HepG2 (cell line): ENCODE data around the gene TIAM1.

ENCODE experiments used
- E2F1 ChIP-seq: sonication (generic); formaldehyde crosslinking; IDR thresholded peaks from 2 replicates; pipeline ENCODE4 v1.5.0; 2020; ENCODE audit warnings: missing genetic modification reagents
- EZH2 ChIP-seq: conservative IDR thresholded peaks from 2 replicates; pipeline ENCODE4 v1.6.1; 2012; ENCODE audit warnings: mild to moderate bottlenecking, low read depth, low read length, moderate library complexity
- PRDM10 ChIP-seq: sonication (generic); formaldehyde crosslinking; IDR thresholded peaks from 2 replicates; pipeline ENCODE4 v1.4.0; 2020; ENCODE audit warnings: low read depth, missing genetic modification reagents
- SRSF1 ChIP-seq: fragments of 200-400 bp; formaldehyde crosslinking; optimal IDR thresholded peaks from 2 replicates; pipeline ENCODE3; 2017; ENCODE audit warnings: mild to moderate bottlenecking, low read depth, low read length, moderate library complexity
- ZNF275 ChIP-seq: sonication (generic); formaldehyde crosslinking; IDR thresholded peaks from 2 replicates; pipeline ENCODE4 v1.8.0; 2022; ENCODE audit warnings: missing genetic modification reagents, mild to moderate bottlenecking, inconsistent platforms, borderline replicate concordance
- ZNF747 ChIP-seq: sonication (generic); formaldehyde crosslinking; IDR thresholded peaks from 2 replicates; pipeline ENCODE4 v1.8.1; 2023; ENCODE audit warnings: missing genetic modification reagents, mild to moderate bottlenecking, borderline replicate concordance

GRCh38 chr21:31136891-31137290, 207.2 kb downstream of the TIAM1 start:
- TF ChIP-seq ZNF275: no peak
- TF ChIP-seq ZNF747 (CRISPR knock-in tag): no peak
- TF ChIP-seq SRSF1: no peak
- TF ChIP-seq PRDM10 (CRISPR knock-in tag): no peak
- TF ChIP-seq EZH2: no peak
- no peak for TF ChIP-seq E2F1 (CRISPR knock-in tag)
